CD4-positive, alpha-beta T cell (primary cell): ENCODE measurements around the gene TMEM184C. TPM values are rescaled to one million over a fixed set of nuclear protein-coding genes. Genes with fewer than 3 reads are reported as not detected.

ENCODE experiments used
- ATAC-seq: fragments of 200-7000 bp; cut with Tn5 transposase; one replicate; pipeline ENCODE4 v1.10.0; 2022; ENCODE audit warnings: mild to moderate bottlenecking; ENCODE audit not compliant: poor library complexity
- CTCF ChIA-PET: fragments of 350-600 bp; sonication (Branson Sonifier 250); formaldehyde crosslinking; loops from one replicate; lab custom pipeline; 2021; ENCODE audit warnings: antibody characterized with exemption, inconsistent platforms; lab: Charles Lee
- POLR2A ChIA-PET: fragments of 350-600 bp; sonication (Branson Sonifier 250); formaldehyde crosslinking; loops from one replicate; lab custom pipeline; 2021; ENCODE audit warnings: antibody characterized with exemption, inconsistent platforms; lab: Charles Lee
- DNase-seq, 14 experiments: peaks; one replicate each; pipeline ENCODE4 v3.0.0-alpha.2; 2013 to 2020; ENCODE audit warnings: mixed read lengths in 2 of 14
- H3K27ac ChIP-seq, 2 donors: one replicate each; pipeline versions ENCODE4 v1.5.1 to v1.7.0; 2013; ENCODE audit warnings: low read length in 2 of 2, low read depth in 1 of 2, mild to moderate bottlenecking in 1 of 2
- H3K27me3 ChIP-seq, 2 experiments: 1 replicate in 1 of 2; 2 replicates in 1 of 2; pipeline versions ENCODE4 v1.6.1 to v1.7.0; 2013; ENCODE audit warnings: low read length in 2 of 2, control low read depth in 1 of 2, mild to moderate bottlenecking in 1 of 2, moderate library complexity in 1 of 2; ENCODE audit not compliant: insufficient read depth in 2 of 2, control insufficient read depth in 1 of 2
- H3K36me3 ChIP-seq: one replicate; pipeline ENCODE4 v1.6.1; 2013; ENCODE audit warnings: low read length, control low read depth; ENCODE audit not compliant: insufficient read depth
- H3K4me1 ChIP-seq: one replicate; pipeline ENCODE4 v1.6.1; 2013; ENCODE audit warnings: low read length, control low read depth; ENCODE audit not compliant: insufficient read depth
- H3K4me3 ChIP-seq: one replicate; pipeline ENCODE4 v1.5.1; 2013; ENCODE audit warnings: mild to moderate bottlenecking, low read length, moderate library complexity
- H3K9me3 ChIP-seq, 2 experiments: 1 replicate in 1 of 2; 2 replicates in 1 of 2; pipeline versions ENCODE4 v1.6.1 to v1.7.0; 2013; ENCODE audit warnings: low read length in 2 of 2, mild to moderate bottlenecking in 2 of 2, control low read depth in 1 of 2, moderate library complexity in 1 of 2; ENCODE audit not compliant: control insufficient read depth in 1 of 2, insufficient read depth in 1 of 2
- H3K27ac Mint-ChIP-seq: one replicate; pipeline ENCODE4 v1.8.0; 2020; ENCODE audit warnings: mixed read lengths
- H3K27me3 Mint-ChIP-seq: one replicate; pipeline ENCODE4 v1.8.0; 2021; ENCODE audit warnings: mixed read lengths
- H3K36me3 Mint-ChIP-seq: one replicate; pipeline ENCODE4 v1.8.0; 2021; ENCODE audit warnings: low read depth, mixed read lengths
- H3K4me1 Mint-ChIP-seq: one replicate; pipeline ENCODE4 v1.8.0; 2021; ENCODE audit warnings: low read depth, mixed read lengths
- H3K4me3 Mint-ChIP-seq: one replicate; pipeline ENCODE4 v1.8.0; 2020; ENCODE audit warnings: mild to moderate bottlenecking, mixed read lengths
- H3K9me3 Mint-ChIP-seq: one replicate; pipeline ENCODE4 v1.8.0; 2020; ENCODE audit warnings: mixed read lengths
- intact Hi-C, 2 experiments: fragments of 100-400 bp; cut with DNase I in 1 of 2; cut with micrococcal nuclease in 1 of 2; formaldehyde crosslinking; loops; one replicate each; pipeline versions ENCODE4 v1.15.1 to v1.9.0; 2023 to 2025; cut with DNase I, micrococcal nuclease
- total RNA-seq, 174 experiments: library from RNA in 2 of 174; stranded (reverse) in 2 of 174; gene quantifications; one replicate each; pipeline ENCODE4 v1.2.3 and lab custom pipeline; 2021 to 2026
- TF ChIP-seq, protein P1 (sequence below): fragments of 200-600 bp; IDR thresholded peaks from one replicate; pipeline ENCODE4 v1.8.0; 2022; ENCODE audit warnings: antibody characterized with exemption, mild to moderate bottlenecking

Gene TMEM184C
- total RNA-seq, 2 experiments from 2014 or later: 10.0 to 10.1 TPM

DNA sequence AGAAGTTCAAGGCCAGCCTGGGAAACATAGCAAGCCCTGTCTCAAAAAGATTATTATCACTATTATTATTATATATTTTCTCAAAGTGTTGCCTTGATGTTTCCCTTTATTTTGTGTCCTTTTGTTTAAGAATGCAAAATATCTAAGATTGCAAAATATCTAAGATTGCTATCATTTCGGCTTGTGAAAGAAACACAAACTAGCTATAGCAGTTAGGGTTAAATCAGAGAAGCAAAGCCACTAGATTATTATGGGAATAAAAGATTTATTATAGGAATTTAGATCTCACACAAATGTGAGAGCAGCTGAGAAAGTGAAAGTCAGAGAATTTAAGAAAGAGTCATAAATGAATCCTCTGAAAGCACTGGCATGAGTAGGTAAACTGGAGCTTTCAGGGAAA lies 18.0 kb upstream of the TMEM184C start:
- intact Hi-C loops: loop anchor here in 1 of 2 experiments (5.0 to 10.0 kb wide), 2 partner anchors 268 to 584 kb away; no protein-coding TSS in a partner anchor
- CTCF ChIA-PET: interaction anchor here (1.3 kb wide), 1 partner anchor 9 kb away, joined by 3 read pairs; no protein-coding TSS in a partner anchor
- no peak for ATAC-seq

DNA sequence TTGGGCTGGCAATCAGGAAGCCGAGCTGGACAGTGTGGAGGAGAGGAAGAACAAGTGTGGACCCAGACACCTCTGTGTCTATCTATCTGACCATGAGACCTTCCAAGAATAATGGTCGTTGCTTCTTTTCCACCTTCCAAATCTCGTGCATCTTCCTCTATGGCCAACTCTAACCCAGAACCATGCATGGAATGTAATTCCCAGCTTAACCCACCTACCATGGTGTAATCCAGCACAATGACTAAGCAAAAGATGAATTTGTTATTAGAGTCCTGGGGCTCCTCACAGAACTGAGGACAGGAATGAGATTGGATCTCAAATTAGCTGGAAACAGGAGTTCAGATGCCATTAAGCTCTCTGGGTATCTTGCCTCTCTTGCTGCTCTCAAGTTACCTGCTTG lies 17.4 kb upstream of the TMEM184C start:
- H3K9me3 ChIP-seq: no peaks in the 10 kb centered on the region
- no peaks in the 10 kb centered on the region for H3K4me1 ChIP-seq
- no peaks in the 10 kb centered on the region for H3K27me3 ChIP-seq
- intact Hi-C loops: loop anchor here in 1 of 2 experiments (5.0 to 10.0 kb wide), 2 partner anchors 268 to 585 kb away; no protein-coding TSS in a partner anchor
- no peak overlapping the region for H3K4me3 Mint-ChIP-seq
- DNase-seq (no peak), ATAC-seq (no peak)
- no peaks in the 10 kb centered on the region for H3K4me1 Mint-ChIP-seq
- ChIA-PET CTCF (interaction anchor here (1.3 kb wide), 1 partner anchor 10 kb away, joined by 3 read pairs; no protein-coding TSS in a partner anchor), POLR2A (no interaction called here)
- no peaks in the 10 kb centered on the region for H3K36me3 Mint-ChIP-seq
- no peaks in the 10 kb centered on the region for H3K9me3 Mint-ChIP-seq
- H3K27me3 Mint-ChIP-seq: peaks cover 4% of the 10 kb centered on the region
- no peaks in the 10 kb centered on the region for H3K36me3 ChIP-seq
- H3K27ac Mint-ChIP-seq: no peak overlapping the region
- H3K27ac ChIP-seq: no peak overlapping the region
- H3K4me3 ChIP-seq: no peak overlapping the region
- TF ChIP-seq, protein P1, sequence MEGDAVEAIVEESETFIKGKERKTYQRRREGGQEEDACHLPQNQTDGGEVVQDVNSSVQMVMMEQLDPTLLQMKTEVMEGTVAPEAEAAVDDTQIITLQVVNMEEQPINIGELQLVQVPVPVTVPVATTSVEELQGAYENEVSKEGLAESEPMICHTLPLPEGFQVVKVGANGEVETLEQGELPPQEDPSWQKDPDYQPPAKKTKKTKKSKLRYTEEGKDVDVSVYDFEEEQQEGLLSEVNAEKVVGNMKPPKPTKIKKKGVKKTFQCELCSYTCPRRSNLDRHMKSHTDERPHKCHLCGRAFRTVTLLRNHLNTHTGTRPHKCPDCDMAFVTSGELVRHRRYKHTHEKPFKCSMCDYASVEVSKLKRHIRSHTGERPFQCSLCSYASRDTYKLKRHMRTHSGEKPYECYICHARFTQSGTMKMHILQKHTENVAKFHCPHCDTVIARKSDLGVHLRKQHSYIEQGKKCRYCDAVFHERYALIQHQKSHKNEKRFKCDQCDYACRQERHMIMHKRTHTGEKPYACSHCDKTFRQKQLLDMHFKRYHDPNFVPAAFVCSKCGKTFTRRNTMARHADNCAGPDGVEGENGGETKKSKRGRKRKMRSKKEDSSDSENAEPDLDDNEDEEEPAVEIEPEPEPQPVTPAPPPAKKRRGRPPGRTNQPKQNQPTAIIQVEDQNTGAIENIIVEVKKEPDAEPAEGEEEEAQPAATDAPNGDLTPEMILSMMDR: no peak

More for the DNA sequence above, 18.0 kb upstream of the TMEM184C start:
- no peak overlapping the region for H3K27ac ChIP-seq
- no peak for DNase-seq
- Mint-ChIP-seq H3K27me3 (peaks cover 4% of the 10 kb centered on the region), H3K4me3 (no peak overlapping the region), H3K27ac (no peak overlapping the region), H3K4me1 (no peaks in the 10 kb centered on the region), H3K9me3 (no peaks in the 10 kb centered on the region), H3K36me3 (no peaks in the 10 kb centered on the region)
- no peak overlapping the region for H3K4me3 ChIP-seq
- H3K27me3 ChIP-seq: no peaks in the 10 kb centered on the region
- TF ChIP-seq, protein P1: no peak
- POLR2A ChIA-PET: no interaction called here
- H3K4me1 ChIP-seq: peaks cover 4% of the 10 kb centered on the region
- no peaks in the 10 kb centered on the region for H3K9me3 ChIP-seq
- no peaks in the 10 kb centered on the region for H3K36me3 ChIP-seq

DNA sequence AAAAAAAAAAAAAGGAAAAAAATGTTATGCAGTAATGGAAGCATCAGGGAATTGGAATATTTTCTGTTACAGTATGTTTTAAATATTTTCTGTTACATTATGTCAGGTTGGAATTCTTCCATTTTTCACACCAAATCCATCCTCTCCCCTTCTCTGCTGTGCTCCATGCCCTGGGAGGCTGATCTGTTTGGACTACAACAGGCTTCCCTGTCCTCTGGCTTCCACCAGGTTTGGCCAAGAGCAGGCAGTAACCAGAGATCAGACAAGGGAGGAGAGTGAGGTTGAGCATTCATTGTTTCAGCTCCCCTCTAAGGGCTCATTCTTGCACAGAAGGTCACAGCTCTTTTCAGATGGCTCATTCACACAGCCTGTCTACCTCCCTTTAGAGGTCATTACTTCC lies 11.7 kb upstream of the TMEM184C start:
- H3K27me3 ChIP-seq: no peaks in the 10 kb centered on the region
- Mint-ChIP-seq H3K4me3 (no peak overlapping the region), H3K27me3 (peaks cover 18% of the 10 kb centered on the region), H3K9me3 (no peaks in the 10 kb centered on the region), H3K4me1 (no peaks in the 10 kb centered on the region), H3K27ac (no peak overlapping the region), H3K36me3 (no peaks in the 10 kb centered on the region)
- no peak for ATAC-seq
- POLR2A ChIA-PET: no interaction called here
- H3K4me1 ChIP-seq: no peaks in the 10 kb centered on the region
- CTCF ChIA-PET: no interaction called here
- no peaks in the 10 kb centered on the region for H3K36me3 ChIP-seq
- TF ChIP-seq, protein P1: no peak
- no peak overlapping the region for H3K4me3 ChIP-seq
- no peak overlapping the region for H3K27ac ChIP-seq
- no peak for DNase-seq
- intact Hi-C loops: no loop called here
- H3K9me3 ChIP-seq: no peaks in the 10 kb centered on the region
